Calu3 (cell line): ENCODE measurements around the gene FLYWCH2. TPM values are rescaled to one million over a fixed set of nuclear protein-coding genes. Genes with fewer than 3 reads are reported as not detected.

Experiments used
- BruUV-seq: library from RNA; stranded (reverse); fragments of 400-500 nt; replicated peaks from 2 replicates; lab custom pipeline; 2021; lab: Mats Ljungman, UMichigan
- CTCF ChIA-PET: fragments of 300-600 bp; sonication (Branson Sonifier 250); formaldehyde crosslinking; loops from one replicate; lab custom pipeline; 2022; ENCODE audit warnings: antibody characterized with exemption; lab: Charles Lee
- DNase-seq: peaks from one replicate; pipeline ENCODE4 v3.0.0; 2022
- H3K27ac Mint-ChIP-seq: one replicate; pipeline ENCODE4 v1.8.0; 2022; ENCODE audit warnings: mixed read lengths; ENCODE audit not compliant: unreplicated experiment
- H3K27me3 Mint-ChIP-seq: one replicate; pipeline ENCODE4 v1.8.0; 2022; ENCODE audit warnings: mixed read lengths; ENCODE audit not compliant: unreplicated experiment
- H3K36me3 Mint-ChIP-seq: one replicate; pipeline ENCODE4 v1.8.0; 2022; ENCODE audit warnings: mild to moderate bottlenecking, moderate library complexity, mixed read lengths; ENCODE audit not compliant: insufficient read depth, unreplicated experiment
- H3K4me1 Mint-ChIP-seq: one replicate; pipeline ENCODE4 v1.8.0; 2022; ENCODE audit warnings: mild to moderate bottlenecking, low read depth, mixed read lengths; ENCODE audit not compliant: unreplicated experiment
- H3K4me3 Mint-ChIP-seq: one replicate; pipeline ENCODE4 v1.8.0; 2022; ENCODE audit warnings: mild to moderate bottlenecking, low read depth, moderate library complexity, mixed read lengths; ENCODE audit not compliant: unreplicated experiment
- H3K9me3 Mint-ChIP-seq: one replicate; pipeline ENCODE4 v1.8.0; 2022; ENCODE audit warnings: low read depth, mixed read lengths; ENCODE audit not compliant: unreplicated experiment
- CTCF ChIP-seq: fragments of 200-600 bp; IDR thresholded peaks from one replicate; pipeline ENCODE4 v1.8.0; 2022; ENCODE audit warnings: antibody characterized with exemption; ENCODE audit not compliant: unreplicated experiment
- intact Hi-C: fragments of 100-400 bp; cut with micrococcal nuclease; formaldehyde crosslinking; loops from one replicate; pipeline ENCODE4 v1.10.0; 2022; ENCODE audit not compliant: unreplicated experiment
- total RNA-seq: library from RNA; stranded (reverse); gene quantifications from 2 replicates; pipeline ENCODE4 v1.2.3, GENCODE V29; 2022

The FLYWCH2 gene
- total RNA-seq, 1 experiment from 2014 or later, result 13.0 TPM

DNA sequence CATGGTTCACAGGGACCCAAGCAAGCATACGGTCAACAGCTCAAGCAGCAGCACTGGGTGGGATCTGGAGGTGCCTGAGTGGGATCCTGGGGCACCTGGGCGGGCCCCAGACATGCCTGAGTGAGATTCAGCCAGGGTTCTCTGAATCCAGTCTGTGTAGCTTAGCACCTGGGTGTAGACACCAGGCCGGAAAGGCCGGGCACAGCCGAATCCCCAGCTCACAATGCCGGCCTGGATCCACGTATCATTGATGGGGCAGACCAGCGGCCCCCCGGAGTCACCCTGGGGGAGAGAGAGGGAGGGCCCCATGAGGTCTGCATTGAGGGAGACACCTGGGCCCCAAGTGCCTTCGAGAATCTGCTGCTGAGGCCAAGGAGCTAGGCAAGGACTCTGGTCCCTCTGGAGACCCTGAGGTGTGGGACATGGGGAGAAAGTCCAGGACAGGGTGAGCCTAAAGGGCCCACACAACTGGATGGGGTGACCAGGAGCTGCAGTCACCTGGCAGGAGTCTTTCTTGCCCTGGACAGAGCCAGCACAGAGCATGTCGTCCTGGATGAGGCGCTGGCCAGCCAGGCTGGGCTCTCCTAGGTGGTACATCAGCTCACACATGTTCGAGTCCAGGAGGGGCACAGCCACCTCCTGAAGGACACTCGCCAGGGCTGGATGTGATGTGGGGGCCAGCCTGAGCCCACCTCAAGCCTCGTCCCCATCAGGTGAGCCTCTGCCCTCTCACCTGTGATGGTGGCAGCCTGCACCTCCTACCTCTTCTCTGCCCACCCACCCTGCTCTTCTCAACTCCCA is 43.2 kb upstream of the FLYWCH2 start:
- Mint-ChIP-seq H3K9me3 (no peaks in the 10 kb centered on the region), H3K4me3 (no peak overlapping the region), H3K4me1 (peaks cover 49% of the 10 kb centered on the region), H3K27ac (peak overlapping the region; percentile 18), H3K27me3 (no peaks in the 10 kb centered on the region), H3K36me3 (peaks cover 34% of the 10 kb centered on the region)
- CTCF ChIA-PET, result interaction anchor here (0.6 to 2.0 kb wide), 10 partner anchors 19 to 1337 kb away, joined by 4 to 64 read pairs (median 6); partner anchors contain the start of genes FLYWCH2 and PRSS22
- no TSS peak for BruUV-seq
- intact Hi-C loops, result loop anchor here (1.0 to 5.0 kb wide), 2 partner anchors 28 to 63 kb away; partner anchors contain the start of gene ELOB
- no peak for TF ChIP-seq CTCF
- no peak for DNase-seq

DNA sequence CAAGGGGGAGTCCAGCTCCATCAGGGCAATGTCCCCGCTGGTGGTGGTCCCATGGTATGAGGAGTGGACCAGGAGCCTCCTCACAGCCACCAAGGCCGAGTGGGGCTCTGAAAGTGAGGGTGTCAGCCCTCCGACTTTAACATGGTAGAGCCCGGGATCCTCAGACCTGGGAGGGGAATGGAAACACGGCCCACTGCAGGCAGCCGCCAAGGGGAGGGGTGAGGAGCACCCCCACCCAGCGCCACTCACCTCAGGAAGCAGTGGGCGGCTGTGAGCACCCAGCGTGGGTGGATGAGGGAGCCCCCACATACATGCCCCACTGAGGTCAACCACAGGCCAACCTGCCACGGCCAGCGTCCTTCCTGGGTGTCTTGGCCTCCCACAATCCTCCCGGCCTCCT is 42.1 kb upstream of the FLYWCH2 start:
- CTCF ChIA-PET, result no interaction called here
- H3K4me1 Mint-ChIP-seq, result peaks cover 50% of the 10 kb centered on the region
- H3K27ac Mint-ChIP-seq, result no peak overlapping the region
- no peaks in the 10 kb centered on the region for H3K27me3 Mint-ChIP-seq
- no peaks in the 10 kb centered on the region for H3K9me3 Mint-ChIP-seq
- intact Hi-C loops, result no loop called here
- no peak overlapping the region for H3K4me3 Mint-ChIP-seq
- H3K36me3 Mint-ChIP-seq, result peaks cover 30% of the 10 kb centered on the region
- no peak for DNase-seq
- BruUV-seq, result no TSS peak
- no peak for TF ChIP-seq CTCF

GRCh38 chr16:2841606-2842339 is 41.2 kb upstream of the FLYWCH2 start:
- CTCF ChIA-PET, result no interaction called here

More at GRCh38 chr16:2841606-2842339, 41.2 kb upstream of the FLYWCH2 start:
- BruUV-seq, result no TSS peak
- Mint-ChIP-seq H3K4me1 (peaks cover 50% of the 10 kb centered on the region), H3K27ac (no peak overlapping the region), H3K4me3 (no peak overlapping the region), H3K36me3 (peaks cover 26% of the 10 kb centered on the region), H3K27me3 (no peaks in the 10 kb centered on the region), H3K9me3 (no peaks in the 10 kb centered on the region)
- no peak for TF ChIP-seq CTCF
- no peak for DNase-seq
- intact Hi-C loops, result no loop called here
